ENCODE results near the gene SFXN5.

Gene SFXN5

DNA sequence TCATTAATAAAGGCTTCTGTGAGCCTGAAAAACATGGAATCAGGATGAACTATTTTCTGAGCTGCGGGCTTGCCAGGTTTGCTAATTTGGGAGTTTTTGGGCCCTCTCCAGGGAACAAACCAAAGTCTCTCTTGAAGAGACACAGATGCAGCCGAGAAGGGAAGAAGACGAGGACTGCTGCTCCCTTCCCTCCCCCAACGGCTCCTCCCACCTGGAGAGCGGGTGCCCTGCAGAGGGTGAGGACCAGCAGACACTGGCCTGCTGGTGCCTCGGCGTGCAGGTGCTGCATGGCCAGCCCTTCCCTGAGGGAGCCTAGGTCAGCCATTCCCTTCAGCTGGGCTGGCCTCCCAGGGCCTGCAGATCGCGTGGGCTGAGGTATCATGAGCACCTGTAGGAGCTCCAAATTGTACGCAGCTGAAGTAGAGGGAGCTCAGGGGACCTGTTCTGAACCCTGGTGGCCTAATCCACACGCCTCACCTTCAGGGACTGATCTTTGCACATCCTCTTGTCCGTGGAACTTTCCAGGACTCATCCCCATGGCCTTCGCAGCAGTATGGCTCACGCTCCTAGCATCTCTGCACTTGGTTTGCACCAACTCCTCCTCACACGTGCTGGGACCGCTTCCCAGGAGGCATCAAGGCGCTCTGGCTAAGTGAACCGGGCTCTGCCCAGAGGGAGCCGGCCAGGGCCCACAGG is 134.7 kb downstream of the SFXN5 start:
- DNase-seq = no peak

DNA sequence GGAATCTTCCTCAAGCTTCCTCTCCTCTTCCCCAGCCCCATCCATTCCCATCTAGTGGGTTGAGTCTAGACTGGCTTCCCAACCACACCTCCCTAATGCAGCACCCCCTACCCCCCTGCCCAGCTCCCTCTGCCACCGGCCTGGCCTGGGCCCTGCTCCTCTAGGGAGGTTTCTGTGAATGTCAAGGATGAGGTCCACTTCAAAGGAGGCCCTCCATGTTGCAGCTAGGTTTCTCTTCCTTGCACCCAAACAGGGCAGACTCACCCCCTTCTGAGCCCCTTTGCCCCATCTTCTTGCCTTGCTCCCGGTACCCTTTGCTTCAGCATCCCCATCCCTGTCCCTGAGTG is 135.9 kb downstream of the SFXN5 start:
- no peak for DNase-seq

DNA sequence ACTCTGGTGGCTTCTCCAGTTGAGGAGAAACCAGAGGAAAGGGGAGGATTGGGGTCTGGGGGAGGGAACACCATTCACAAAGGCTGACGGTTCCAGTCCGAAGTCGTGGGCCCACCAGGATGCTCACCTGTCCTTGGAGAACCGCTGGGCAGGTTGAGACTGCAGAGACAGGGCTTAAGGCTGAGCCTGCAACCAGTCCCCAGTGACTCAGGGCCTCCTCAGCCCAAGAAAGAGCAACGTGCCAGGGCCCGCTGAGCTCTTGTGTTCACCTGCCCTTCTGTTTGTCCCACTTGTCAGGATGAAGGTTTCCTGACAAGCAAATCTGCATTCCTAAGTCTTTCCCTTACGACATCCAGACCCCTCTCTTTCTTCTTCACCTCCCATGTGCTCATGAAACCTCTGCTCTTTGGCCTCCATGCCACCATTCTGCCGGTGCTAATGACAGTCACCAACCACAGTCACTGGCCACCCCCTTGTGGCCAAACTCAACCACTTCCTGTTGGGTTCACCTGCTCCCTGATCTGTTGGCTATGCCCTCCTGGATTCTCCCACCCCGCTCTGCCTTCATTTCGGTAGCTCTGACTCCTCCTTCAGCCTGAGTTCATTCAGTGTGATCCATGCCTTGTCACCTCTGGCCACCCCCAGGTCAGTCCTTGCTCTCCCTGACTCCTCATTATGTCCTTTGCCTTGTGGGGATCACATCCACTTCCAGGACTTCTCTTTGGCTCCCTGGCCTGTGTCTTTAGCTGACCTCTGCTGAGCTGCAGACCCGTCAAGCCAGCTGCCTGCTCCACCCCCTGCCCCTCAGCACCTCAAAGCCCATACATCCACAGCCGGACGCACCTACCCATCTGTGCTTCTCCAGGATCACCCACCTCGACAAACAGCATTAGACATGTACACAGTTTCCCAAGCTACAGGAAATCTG is 136.6 kb downstream of the SFXN5 start:
- DNase-seq = no peak

DNA sequence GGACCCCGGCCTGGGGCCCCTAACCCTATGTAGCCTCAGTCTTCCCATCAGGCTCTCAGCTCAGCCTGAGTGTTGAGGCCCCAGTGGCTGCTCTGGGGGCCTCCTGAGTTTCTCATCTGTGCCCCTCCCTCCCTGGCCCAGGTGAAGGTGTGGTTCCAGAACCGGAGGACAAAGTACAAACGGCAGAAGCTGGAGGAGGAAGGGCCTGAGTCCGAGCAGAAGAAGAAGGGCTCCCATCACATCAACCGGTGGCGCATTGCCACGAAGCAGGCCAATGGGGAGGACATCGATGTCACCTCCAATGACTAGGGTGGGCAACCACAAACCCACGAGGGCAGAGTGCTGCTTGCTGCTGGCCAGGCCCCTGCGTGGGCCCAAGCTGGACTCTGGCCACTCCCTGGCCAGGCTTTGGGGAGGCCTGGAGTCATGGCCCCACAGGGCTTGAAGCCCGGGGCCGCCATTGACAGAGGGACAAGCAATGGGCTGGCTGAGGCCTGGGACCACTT is 137.8 kb downstream of the SFXN5 start:
- DNase-seq = no peak

DNA sequence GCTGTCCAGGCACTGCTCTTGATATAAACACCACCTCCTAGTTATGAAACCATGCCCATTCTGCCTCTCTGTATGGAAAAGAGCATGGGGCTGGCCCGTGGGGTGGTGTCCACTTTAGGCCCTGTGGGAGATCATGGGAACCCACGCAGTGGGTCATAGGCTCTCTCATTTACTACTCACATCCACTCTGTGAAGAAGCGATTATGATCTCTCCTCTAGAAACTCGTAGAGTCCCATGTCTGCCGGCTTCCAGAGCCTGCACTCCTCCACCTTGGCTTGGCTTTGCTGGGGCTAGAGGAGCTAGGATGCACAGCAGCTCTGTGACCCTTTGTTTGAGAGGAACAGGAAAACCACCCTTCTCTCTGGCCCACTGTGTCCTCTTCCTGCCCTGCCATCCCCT is 138.3 kb downstream of the SFXN5 start:
- DNase-seq = no peak

DNA sequence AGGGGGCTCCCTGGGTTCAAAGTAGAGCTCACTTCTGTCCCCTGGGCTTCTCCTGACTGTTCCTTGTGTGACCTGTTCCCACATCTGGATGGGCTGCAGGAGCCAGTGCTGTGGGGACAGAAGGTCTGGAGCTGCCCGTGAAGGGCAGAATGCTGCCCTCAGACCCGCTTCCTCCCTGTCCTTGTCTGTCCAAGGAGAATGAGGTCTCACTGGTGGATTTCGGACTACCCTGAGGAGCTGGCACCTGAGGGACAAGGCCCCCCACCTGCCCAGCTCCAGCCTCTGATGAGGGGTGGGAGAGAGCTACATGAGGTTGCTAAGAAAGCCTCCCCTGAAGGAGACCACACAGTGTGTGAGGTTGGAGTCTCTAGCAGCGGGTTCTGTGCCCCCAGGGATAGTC is 138.7 kb downstream of the SFXN5 start:
- no peak for DNase-seq

DNA sequence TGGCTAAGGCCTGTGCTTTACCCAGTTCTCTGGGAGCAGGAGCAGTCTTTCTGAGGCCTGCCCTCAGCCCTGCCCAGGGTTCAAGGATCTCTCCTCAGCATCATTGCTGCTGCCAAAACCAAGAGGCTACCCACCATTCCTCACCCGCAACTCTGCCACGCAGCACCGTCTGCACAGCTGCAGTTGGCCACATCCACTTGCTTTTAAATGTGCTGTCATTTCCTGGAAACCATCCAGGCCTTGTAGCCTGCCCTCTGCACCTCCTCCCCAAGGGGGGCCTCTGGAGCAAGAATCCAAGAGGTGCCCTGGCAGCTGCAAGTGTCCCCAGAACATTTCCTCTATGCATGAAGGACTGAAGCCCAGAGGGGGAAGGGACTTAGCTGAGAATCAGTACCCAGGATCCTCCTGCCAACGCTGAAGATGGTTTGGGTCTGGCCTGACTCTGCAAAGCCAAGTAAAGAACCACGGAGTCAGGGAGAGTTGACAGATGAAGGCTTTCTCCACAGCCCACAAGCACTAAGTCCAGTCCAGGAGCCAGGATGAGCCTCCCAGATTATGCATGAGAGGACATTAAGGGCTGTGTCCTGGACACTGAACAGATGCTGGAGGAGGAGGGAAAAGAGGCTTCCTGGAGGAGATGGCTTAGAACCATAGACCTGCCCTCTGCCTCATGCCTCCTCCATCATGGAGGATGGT is 139.3 kb downstream of the SFXN5 start:
- no peak for DNase-seq

DNA sequence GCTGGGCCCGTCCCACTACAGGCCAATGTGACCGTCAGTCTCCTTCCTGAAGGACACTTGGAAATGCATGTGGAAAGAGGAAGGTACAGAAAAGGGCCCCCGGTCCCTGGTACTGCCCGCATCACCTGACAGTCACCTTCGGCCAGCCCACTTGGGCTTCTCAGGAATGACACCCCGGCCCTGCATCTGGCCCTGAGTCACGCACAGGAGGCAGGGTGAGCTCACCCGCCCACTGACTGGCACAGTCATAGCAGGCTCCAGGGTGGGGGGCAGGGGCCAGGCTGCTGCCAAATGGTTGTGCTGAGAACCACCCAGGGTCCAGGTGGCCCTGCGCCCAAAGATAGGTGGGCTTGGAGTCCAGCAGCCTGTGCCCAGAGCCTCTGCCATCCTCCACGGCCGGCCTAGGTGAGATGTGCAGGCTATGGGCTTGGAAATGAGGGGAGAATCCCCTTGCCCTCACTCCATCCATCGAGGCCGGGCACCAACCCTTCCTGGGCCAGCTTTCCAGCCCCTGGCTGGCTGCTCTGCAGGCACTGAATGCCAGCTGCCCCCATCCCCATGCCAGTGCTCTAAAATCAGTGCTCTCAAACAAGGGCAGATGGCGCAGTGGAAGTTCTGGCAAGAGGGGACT is 140.1 kb downstream of the SFXN5 start:
- no peak for DNase-seq

DNA sequence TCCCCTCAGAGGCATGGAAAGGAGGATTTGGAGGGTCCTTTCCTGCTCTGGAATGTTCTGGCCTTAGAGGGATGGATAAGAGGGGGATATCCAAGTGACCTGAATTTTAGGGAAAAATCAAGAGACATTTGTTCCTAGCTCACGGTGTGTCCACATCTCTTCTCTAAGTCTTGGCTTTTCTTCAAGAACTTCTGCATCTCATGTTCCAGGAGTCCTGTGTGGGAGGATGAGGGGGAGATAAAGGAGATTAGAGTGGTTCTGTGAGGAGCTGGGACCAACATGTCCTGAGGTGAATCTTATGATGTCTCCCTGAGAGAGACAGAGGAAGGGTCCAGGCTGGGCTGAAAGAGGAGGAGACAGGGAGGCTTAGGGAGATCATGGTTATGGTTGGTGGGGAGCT is 142.5 kb downstream of the SFXN5 start:
- DNase-seq = no peak

DNA sequence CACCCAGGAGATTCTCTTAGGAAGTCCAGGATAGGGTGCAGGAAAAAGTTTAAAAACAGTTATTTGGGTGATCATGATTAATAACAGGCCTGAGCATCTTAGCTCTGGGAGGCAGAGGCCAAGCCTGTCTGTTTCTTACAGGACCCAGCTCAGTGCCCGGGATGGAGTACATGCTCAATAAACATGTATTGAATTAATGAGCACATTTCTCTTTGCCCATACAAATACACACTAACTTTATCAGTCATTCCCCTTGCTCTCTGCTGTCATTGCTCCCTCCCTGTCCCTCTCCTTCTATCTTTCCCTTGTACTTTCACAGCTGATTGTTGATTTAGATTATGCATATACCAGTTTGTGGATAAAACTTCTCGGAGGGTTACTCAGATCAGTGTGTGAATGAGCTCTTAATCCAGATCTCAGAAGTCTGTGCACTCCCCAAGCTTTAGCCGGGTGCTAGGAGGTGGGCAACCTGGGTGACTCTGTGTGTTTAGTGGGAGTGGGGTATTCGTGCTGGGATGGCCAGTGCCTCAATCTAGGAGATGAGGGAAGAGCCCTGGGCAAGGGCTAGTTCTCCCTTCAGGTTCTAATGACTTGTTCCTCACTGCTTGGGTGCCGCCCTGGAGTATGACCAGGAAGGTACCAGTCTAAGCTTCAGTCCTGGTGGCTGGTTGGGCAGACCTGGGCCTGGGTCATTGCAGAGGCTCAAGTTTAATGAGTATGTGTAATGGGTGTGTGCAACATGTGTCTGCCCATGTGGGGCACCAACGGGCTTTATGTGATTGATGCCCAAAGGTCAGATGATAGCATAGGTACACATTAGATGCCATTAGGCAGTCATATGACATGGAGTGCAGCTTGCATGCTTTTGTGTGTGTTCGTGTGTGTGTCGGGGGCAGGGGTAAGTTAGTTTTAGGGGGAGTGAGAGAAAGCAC is 143.6 kb downstream of the SFXN5 start:
- DNase-seq = no peak

DNA sequence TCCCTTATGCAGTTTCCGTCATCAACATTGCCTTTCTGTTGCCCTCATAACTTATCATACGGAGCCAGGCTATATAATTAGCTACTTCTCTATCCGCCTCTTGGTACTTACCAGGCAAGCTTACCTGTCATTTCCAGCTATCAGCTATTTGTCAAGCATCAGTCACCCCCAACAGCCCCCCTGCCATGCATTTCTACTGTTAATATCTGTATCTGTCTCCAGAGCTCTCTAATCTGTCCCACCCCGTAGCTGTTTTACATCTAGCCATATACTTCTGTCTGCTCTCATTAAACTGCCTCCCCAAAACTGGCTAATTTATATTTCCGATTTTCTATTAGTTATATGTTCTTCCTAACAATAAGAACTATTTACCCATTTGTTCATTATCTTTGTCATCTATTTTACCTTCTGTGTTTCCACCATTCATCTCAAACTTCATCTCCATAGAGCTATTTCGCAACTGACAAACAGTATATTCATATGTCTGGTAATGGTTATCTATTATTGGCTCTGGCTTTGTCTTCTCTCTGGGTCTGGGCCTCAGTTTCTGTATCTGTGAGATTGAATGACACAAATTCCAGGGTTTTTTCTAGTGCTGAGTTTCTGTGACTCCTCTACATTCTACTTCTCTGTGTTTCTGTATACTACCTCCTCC is 144.6 kb downstream of the SFXN5 start:
- no peak for DNase-seq

DNA sequence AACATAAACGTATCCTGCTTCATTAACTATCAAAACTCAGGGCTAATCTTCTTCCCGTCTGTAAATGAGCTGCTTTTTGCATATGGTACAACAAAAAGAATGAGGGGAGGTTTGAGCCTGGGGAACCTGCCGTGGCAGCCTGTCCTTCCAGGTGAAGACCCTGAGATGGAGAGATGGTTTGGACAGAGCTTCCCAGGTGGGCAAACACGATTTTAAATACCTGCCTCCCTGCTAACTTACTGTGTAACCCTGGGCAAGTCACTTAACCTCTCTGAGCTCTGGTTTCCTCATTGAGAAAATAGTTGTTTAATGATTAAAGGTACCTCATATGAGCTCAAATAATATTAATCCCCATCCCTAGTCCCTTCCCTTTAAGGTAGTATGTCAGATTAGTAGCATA is 145.1 kb downstream of the SFXN5 start:
- DNase-seq = no peak

DNA sequence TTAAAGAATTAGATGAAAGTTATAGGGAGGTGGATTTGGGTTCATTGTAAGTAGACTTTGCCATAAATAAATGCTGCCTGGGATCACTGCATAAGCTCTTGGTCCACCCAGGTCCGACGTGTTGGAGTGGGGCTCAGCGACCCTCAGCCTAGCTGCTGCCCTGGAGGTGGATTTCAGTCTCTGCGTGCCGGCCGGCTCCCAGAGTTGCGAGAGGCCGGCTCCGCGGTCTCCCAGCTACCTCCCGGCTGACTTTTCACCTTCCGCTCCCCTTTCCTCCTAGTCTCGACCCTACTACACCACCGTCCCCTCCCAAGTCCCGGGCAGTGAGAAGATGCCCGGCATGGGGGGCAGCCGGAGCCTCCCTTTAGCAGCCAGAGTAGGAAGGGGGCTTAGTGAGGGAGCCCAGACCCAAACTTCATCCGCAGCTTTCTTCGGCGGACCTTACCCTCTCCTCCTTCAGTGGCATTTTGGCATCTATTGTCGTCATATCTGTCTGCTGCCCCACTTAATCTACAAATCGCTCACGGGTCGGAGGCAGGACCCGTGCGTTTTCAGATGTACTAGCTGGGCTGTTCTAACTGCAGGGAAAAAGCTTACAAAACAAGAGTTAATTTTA is 146.1 kb downstream of the SFXN5 start:
- no peak for DNase-seq

DNA sequence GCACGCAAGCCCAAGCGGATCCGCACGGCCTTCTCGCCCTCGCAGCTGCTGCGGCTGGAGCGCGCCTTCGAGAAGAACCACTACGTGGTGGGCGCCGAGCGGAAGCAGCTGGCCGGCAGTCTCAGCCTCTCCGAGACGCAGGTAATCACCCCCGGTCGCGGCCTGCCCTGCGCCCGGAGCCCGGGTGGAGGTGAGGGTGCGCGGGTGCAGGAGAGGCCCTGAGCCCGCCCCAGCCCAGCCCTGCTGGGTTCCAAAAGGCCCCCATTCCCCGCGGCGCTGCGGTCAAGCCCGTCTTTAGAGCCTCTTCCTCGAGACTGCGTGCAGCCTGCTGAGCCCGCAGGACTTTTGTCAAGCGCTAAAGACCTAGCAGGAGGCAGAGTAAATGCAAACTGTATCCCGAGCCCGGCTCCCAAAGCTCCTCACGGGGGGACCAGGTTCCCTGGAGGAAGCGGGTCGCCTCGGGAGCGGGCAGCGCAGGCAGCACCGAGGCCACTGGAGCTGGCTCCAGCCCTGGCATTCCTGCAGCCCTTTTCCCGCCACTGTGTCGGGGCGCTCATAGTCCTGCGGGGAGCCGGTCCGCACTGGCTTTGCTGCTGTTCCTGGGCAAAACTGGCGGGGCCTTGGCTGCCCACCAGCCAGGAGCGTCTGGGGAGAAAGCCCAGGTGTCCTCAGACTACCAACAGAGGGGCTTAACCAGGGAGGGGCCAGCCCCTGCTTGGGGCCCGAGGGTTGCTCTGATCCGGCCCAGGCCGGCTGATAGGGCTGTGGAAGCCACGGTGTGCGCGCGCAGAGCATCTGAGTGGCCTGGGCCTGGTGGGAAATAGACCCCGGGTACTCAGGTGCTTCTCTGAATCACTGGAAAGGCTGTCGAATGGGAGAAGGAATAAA is 146.9 kb downstream of the SFXN5 start:
- no peak for DNase-seq

DNA sequence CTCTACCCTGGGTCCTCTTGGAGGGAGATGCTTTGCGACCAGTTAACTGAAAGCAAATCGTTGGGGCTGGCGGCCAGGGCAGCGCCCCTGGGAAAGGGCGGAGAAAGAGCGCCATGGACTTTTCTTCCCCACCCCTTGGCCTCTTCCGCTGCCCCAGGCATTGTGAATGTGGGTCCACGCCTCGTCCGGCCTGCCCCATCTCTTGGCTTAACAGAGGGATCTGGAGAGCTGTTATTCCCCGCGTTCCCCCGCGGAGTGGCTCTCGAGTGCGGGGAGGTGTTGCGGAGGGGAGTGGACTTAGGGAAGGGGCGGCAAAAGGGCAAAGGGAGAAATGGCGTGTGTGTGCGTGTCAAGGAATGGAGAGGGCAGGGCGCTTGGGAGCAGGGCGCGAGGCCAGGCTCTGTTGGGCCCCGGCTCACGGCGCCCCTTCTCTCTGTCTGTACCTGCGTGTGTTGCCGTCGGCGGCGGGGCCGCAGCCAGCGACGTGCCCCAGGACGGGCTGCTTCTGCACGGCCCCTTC is 147.6 kb downstream of the SFXN5 start:
- no peak for DNase-seq

DNA sequence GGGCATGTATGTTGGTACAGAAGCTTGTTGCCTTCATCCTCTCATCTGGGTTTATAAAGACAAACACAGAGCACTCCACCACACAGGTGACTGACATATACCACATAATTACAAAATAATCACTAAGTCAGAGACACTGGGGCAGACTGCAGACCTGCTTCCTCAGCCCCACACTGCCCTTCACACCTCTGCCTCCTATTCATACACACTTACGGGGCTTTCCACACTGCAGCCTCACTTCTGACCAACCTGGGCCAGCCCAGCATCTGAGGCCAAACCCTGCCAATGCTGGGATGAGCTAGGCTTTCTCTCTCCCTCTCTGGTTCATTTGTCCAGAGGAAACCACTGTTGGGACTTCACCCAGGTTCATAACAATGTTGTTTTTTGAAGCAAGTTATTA is 149.7 kb downstream of the SFXN5 start:
- DNase-seq = no peak

DNA sequence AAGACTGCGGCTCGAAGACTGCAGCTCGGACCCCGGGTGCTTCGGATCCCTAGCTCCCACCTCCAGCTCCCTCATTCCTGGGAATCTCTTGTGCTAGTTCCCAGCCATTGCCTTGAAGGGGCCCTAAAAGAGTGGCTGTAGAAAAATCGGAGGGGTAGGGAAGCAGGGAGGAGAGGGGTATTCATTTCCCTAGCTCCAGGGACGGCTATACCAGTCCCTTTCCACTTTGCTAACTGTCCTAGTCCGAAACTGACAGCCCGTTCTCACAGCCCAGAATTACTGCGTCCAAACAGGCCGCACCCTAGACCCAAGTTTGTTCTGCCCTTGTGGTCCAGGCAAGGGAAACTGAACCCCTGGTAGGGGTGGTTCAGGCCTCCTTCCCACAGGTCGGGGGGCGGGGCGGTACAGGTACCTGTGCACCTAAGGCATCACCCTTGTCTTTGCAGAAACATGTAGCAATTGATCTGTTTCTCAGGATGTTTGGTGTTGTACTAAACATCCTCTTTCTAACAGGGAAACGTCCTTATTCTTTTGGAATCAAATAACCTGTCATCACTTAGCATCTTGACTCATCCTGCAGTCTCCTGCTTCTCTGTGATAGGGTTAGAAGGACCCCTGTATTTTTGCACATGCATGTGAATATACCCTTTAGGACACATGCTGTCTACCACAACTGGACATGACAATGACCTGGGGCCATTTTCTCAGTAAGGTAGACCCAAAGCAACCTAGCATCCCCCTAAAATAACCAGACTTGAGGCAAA is 150.2 kb downstream of the SFXN5 start:
- no peak for DNase-seq

DNA sequence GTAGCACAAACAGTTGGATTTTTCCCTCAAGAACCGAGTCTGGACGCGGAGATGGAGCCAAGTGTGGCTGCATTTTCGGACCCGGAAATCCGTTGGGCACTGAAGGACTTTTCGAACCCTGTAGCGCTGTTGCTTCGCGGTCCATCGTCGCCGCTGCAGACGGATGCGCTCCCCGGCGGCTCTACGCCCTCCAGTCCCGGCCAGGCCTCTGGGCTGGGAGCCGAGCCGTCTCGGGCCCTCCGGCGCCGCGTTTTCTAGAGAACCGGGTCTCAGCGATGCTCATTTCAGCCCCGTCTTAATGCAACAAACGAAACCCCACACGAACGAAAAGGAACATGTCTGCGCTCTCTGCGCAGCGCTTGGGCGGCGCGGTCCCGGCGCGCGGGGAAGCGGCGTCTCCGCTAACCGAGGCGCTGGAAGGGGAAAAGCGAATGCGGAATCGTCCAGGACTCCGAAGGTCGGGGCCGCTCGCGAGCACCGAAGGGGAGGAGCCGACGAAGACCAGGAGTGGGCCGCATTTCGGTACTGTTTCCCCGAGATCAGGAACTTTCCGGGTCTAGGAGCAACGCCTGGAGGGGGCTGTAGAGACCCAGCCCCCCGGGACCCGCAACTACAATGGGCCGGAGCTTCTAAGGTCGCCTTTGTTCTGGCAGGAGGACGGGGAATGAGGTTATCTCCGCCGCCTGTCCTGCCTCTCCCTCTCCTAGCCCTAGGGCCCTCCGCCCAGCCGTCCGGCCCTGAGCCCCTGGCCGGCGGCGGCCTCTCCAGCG is 151.0 kb downstream of the SFXN5 start:
- DNase-seq = no peak

Measured in effector CD8-positive, alpha-beta T cell (primary cell).